ENCODE data around the gene USH1G.

The USH1G gene

GRCh38 chr17:74866198-74866835, 56.7 kb downstream of the USH1G start:
- no peaks in the 10 kb centered on the region for H3K79me2 ChIP-seq (ENCODE audit: insufficient read depth, low read length)
- TF ChIP-seq EZH2phosphoT487 (conservative IDR thresholded peaks at IDR 0.05; ENCODE audit: low read length) = no peak
- TF ChIP-seq CTCF (IDR thresholded peaks at IDR 0.05; ENCODE audit: insufficient read depth, low read length, poor library complexity, severe bottlenecking) = no peak
- no peaks in the 10 kb centered on the region for H3K9me3 ChIP-seq (ENCODE audit: insufficient read depth, low read length)
- no peak overlapping the region for H3K4me2 ChIP-seq (ENCODE audit: low read depth, low read length, poor library complexity, severe bottlenecking)
- no peak overlapping the region for H3K9ac ChIP-seq (ENCODE audit: low read length)
- no peaks in the 10 kb centered on the region for H4K20me1 ChIP-seq (ENCODE audit: low read depth, low read length)
- no peak overlapping the region for H3K27ac ChIP-seq (ENCODE audit: low read depth, low read length)
- H3K36me3 ChIP-seq (ENCODE audit: low read length) = no peaks in the 10 kb centered on the region
- no peaks in the 10 kb centered on the region for H3F3A ChIP-seq (ENCODE audit: insufficient read depth)
- H3K9me2 ChIP-seq (replicated peaks; ENCODE audit: insufficient read depth, low read length) = no peaks in the 10 kb centered on the region
- H2AFZ ChIP-seq (ENCODE audit: low read depth, low read length, severe bottlenecking) = no peak overlapping the region
- no peak overlapping the region for H3K4me3 ChIP-seq (ENCODE audit: insufficient read depth, low read length, poor library complexity, severe bottlenecking)
- H3K27me3 ChIP-seq (ENCODE audit: low read length) = no peaks in the 10 kb centered on the region
